ENCODE results near the gene FAM193A. TPM values are rescaled to one million over a fixed set of nuclear protein-coding genes. Genes with fewer than 3 reads are reported as not detected.

Gene FAM193A
- total and polyA plus RNA-seq, 2 experiments from 2014 or later = 12.0 to 22.9 TPM

DNA sequence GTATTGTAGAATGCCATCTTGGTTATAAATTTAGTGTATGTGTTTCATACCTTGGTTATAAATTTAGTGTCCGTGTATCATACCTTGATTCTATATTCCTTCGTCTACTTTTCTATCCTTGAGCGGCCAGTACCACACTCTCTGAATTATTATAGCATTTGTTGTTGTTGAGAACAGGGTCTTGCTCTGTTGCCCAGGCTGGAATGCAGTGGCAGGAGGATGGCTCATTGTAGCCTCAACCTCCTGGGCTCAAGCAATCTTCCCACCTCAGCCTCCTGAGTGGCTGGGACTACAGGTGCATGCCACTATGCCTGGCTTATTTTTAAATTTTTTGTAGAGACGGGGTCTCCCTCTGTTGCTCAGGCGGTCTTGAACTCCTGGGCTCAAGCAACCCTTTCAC, 50.1 kb downstream of the FAM193A start:
- H3K9me2 ChIP-seq (ENCODE audit: insufficient read depth) = no peaks in the 10 kb centered on the region
- no peaks in the 10 kb centered on the region for H3K27me3 ChIP-seq (ENCODE audit: insufficient read depth)
- H2AFZ ChIP-seq = no peak overlapping the region
- ATAC-seq (no peak), DNase-seq (ENCODE audit: low spot score) (no peak)
- Mint-ChIP-seq H3K27me3 (ENCODE audit: insufficient read depth, low read depth, poor library complexity) (peaks cover 3% of the 10 kb centered on the region), H3K36me3 (ENCODE audit: low read depth) (no peaks in the 10 kb centered on the region), H3K27ac (no peak overlapping the region), H3K4me3 (no peak overlapping the region), H3K4me1 (peaks cover 42% of the 10 kb centered on the region), H3K9me3 (peaks cover 3% of the 10 kb centered on the region; the same call in 1 of the 3 replicates)
- H4K20me1 ChIP-seq (replicated peaks; ENCODE audit: insufficient read depth) = peaks cover 70% of the 10 kb centered on the region
- H3K79me2 ChIP-seq (replicated peaks; ENCODE audit: insufficient read depth) = peaks cover 100% of the 10 kb centered on the region
- H3K27ac ChIP-seq (ENCODE audit: low read depth) = no peak overlapping the region
- TF ChIP-seq STAT1 (IDR thresholded peaks at IDR 0.05; ENCODE audit: unreplicated experiment) (no peak), JUNB (IDR thresholded peaks at IDR 0.05; ENCODE audit: unreplicated experiment) (no peak), POLR2AphosphoS5 (IDR thresholded peaks at IDR 0.05; ENCODE audit: low read depth) (no peak)
- TF ChIP-seq, protein P1, sequence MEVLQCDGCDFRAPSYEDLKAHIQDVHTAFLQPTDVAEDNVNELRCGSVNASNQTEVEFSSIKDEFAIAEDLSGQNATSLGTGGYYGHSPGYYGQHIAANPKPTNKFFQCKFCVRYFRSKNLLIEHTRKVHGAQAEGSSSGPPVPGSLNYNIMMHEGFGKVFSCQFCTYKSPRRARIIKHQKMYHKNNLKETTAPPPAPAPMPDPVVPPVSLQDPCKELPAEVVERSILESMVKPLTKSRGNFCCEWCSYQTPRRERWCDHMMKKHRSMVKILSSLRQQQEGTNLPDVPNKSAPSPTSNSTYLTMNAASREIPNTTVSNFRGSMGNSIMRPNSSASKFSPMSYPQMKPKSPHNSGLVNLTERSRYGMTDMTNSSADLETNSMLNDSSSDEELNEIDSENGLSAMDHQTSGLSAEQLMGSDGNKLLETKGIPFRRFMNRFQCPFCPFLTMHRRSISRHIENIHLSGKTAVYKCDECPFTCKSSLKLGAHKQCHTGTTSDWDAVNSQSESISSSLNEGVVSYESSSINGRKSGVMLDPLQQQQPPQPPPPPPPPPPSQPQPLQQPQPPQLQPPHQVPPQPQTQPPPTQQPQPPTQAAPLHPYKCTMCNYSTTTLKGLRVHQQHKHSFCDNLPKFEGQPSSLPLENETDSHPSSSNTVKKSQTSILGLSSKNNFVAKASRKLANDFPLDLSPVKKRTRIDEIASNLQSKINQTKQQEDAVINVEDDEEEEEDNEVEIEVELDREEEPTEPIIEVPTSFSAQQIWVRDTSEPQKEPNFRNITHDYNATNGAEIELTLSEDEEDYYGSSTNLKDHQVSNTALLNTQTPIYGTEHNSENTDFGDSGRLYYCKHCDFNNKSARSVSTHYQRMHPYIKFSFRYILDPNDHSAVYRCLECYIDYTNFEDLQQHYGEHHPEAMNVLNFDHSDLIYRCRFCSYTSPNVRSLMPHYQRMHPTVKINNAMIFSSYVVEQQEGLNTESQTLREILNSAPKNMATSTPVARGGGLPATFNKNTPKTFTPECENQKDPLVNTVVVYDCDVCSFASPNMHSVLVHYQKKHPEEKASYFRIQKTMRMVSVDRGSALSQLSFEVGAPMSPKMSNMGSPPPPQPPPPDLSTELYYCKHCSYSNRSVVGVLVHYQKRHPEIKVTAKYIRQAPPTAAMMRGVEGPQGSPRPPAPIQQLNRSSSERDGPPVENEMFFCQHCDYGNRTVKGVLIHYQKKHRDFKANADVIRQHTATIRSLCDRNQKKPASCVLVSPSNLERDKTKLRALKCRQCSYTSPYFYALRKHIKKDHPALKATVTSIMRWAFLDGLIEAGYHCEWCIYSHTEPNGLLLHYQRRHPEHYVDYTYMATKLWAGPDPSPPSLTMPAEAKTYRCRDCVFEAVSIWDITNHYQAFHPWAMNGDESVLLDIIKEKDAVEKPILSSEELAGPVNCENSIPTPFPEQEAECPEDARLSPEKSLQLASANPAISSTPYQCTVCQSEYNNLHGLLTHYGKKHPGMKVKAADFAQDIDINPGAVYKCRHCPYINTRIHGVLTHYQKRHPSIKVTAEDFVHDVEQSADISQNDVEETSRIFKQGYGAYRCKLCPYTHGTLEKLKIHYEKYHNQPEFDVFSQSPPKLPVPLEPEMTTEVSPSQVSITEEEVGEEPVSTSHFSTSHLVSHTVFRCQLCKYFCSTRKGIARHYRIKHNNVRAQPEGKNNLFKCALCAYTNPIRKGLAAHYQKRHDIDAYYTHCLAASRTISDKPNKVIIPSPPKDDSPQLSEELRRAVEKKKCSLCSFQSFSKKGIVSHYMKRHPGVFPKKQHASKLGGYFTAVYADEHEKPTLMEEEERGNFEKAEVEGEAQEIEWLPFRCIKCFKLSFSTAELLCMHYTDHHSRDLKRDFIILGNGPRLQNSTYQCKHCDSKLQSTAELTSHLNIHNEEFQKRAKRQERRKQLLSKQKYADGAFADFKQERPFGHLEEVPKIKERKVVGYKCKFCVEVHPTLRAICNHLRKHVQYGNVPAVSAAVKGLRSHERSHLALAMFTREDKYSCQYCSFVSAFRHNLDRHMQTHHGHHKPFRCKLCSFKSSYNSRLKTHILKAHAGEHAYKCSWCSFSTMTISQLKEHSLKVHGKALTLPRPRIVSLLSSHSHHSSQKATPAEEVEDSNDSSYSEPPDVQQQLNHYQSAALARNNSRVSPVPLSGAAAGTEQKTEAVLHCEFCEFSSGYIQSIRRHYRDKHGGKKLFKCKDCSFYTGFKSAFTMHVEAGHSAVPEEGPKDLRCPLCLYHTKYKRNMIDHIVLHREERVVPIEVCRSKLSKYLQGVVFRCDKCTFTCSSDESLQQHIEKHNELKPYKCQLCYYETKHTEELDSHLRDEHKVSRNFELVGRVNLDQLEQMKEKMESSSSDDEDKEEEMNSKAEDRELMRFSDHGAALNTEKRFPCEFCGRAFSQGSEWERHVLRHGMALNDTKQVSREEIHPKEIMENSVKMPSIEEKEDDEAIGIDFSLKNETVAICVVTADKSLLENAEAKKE (CRISPR knock-in tag; IDR thresholded peaks at IDR 0.05) = no peak
- no peak overlapping the region for H3K4me3 ChIP-seq
- H3K36me3 ChIP-seq (ENCODE audit: insufficient read depth) = no peaks in the 10 kb centered on the region
- peaks cover 6% of the 10 kb centered on the region for H3F3A ChIP-seq (replicated peaks; ENCODE audit: low read depth)
- H3K4me1 ChIP-seq (ENCODE audit: insufficient read depth) = peaks cover 30% of the 10 kb centered on the region
- no peak overlapping the region for H3K4me2 ChIP-seq

DNA sequence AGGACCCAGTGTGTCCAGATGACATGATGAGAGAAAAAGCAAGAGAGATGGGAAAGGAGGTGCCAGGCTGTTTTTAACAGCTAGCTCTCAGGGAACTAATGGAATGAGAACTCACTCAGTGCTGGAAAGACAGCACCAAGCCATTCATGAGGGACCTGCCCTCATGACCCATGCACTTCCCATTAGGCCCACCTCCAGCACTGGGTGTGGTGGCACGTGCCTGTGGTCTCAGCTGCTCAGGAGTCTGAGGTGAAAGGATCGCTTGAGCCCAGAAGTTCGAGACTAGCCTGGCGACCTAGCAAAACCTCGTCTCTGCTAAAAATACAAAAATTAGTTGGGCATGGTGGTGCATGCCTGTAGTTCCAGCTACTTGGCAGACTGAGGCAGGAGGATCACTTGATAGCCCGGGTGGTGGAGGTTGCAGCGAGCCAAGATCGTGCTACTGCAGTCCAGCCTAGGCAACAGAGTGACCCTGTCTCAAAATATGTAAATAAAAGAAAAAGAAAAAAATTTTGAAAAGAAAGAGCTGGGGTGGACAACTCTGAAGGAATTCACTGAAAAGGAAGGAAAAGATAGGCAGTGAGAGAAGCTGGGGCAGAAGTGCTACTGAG, 50.9 kb downstream of the FAM193A start:
- DNase-seq (ENCODE audit: low spot score) (no peak), ATAC-seq (peak; percentile 28; the same call in 2 of the 3 replicates)
- Mint-ChIP-seq H3K4me3 (no peak overlapping the region), H3K27me3 (ENCODE audit: insufficient read depth, low read depth, poor library complexity) (no peaks in the 10 kb centered on the region), H3K27ac (0 out of 2 replicates have a peak overlapping the region, but pooled peaks have one; percentile 1), H3K4me1 (peaks cover 41% of the 10 kb centered on the region), H3K9me3 (no peaks in the 10 kb centered on the region; the same call in 2 of the 3 replicates), H3K36me3 (ENCODE audit: low read depth) (no peaks in the 10 kb centered on the region)
- H3K79me2 ChIP-seq (replicated peaks; ENCODE audit: insufficient read depth) = peaks cover 100% of the 10 kb centered on the region
- no peak overlapping the region for H3K27ac ChIP-seq (ENCODE audit: low read depth)
- H3K4me1 ChIP-seq (ENCODE audit: insufficient read depth) = peaks cover 33% of the 10 kb centered on the region
- H3K27me3 ChIP-seq (ENCODE audit: insufficient read depth) = no peaks in the 10 kb centered on the region
- no peaks in the 10 kb centered on the region for H3K36me3 ChIP-seq (ENCODE audit: insufficient read depth)
- no peaks in the 10 kb centered on the region for H3K9me2 ChIP-seq (ENCODE audit: insufficient read depth)
- no peak overlapping the region for H3K4me2 ChIP-seq
- peaks cover 10% of the 10 kb centered on the region for H3F3A ChIP-seq (replicated peaks; ENCODE audit: low read depth)
- no peak overlapping the region for H3K4me3 ChIP-seq
- no peak overlapping the region for H2AFZ ChIP-seq
- H4K20me1 ChIP-seq (replicated peaks; ENCODE audit: insufficient read depth) = peaks cover 74% of the 10 kb centered on the region
- TF ChIP-seq JUNB (IDR thresholded peaks at IDR 0.05; ENCODE audit: unreplicated experiment) (no peak), POLR2AphosphoS5 (IDR thresholded peaks at IDR 0.05; ENCODE audit: low read depth) (no peak), NANOG (IDR thresholded peaks at IDR 0.05; ENCODE audit: borderline replicate concordance) (no peak), ZNF331 (CRISPR knock-in tag; IDR thresholded peaks at IDR 0.05; ENCODE audit: low read depth) (no peak), ZNF114 (CRISPR knock-in tag; IDR thresholded peaks at IDR 0.05) (no peak), EZH2 (IDR thresholded peaks at IDR 0.05; ENCODE audit: low read depth, unreplicated experiment) (no peak)
- TF ChIP-seq, protein P2, sequence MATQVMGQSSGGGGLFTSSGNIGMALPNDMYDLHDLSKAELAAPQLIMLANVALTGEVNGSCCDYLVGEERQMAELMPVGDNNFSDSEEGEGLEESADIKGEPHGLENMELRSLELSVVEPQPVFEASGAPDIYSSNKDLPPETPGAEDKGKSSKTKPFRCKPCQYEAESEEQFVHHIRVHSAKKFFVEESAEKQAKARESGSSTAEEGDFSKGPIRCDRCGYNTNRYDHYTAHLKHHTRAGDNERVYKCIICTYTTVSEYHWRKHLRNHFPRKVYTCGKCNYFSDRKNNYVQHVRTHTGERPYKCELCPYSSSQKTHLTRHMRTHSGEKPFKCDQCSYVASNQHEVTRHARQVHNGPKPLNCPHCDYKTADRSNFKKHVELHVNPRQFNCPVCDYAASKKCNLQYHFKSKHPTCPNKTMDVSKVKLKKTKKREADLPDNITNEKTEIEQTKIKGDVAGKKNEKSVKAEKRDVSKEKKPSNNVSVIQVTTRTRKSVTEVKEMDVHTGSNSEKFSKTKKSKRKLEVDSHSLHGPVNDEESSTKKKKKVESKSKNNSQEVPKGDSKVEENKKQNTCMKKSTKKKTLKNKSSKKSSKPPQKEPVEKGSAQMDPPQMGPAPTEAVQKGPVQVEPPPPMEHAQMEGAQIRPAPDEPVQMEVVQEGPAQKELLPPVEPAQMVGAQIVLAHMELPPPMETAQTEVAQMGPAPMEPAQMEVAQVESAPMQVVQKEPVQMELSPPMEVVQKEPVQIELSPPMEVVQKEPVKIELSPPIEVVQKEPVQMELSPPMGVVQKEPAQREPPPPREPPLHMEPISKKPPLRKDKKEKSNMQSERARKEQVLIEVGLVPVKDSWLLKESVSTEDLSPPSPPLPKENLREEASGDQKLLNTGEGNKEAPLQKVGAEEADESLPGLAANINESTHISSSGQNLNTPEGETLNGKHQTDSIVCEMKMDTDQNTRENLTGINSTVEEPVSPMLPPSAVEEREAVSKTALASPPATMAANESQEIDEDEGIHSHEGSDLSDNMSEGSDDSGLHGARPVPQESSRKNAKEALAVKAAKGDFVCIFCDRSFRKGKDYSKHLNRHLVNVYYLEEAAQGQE (IDR thresholded peaks at IDR 0.05; ENCODE audit: unreplicated experiment) = no peak
